GM13977 (cell line): ENCODE results near the gene SUSD6.

ENCODE experiments used
- DNase-seq: peaks from one replicate; pipeline ENCODE4 v3.0.0; 2012; ENCODE audit warnings: low spot score
- CTCF ChIP-seq: IDR thresholded peaks from 2 replicates; pipeline ENCODE4 v1.5.1; 2012; ENCODE audit warnings: mild to moderate bottlenecking, control low read depth; ENCODE audit not compliant: insufficient read depth; ENCODE audit errors: extremely low read depth, missing control alignments
- in situ Hi-C: fragments of 300-500 bp; cut with MboI; formaldehyde crosslinking; loops from one replicate; pipeline ENCODE4 v1.12.0; 2022; ENCODE audit warnings: low sequenced_read_pairs, low pct_unique_long_range_greater_than_20kb, mixed read lengths, inconsistent platforms; ENCODE audit not compliant: unreplicated experiment

Gene SUSD6

GRCh38 chr14:69673104-69673503 is 61.7 kb downstream of the SUSD6 start:
- in situ Hi-C loops: no loop called here
- no peak for DNase-seq
- no peak for TF ChIP-seq CTCF

- TF ChIP-seq CTCF: no peak
- no peak for DNase-seq
- in situ Hi-C loops: no loop called here
Measured at GRCh38 chr14:69673578-69674305, 62.3 kb downstream of the SUSD6 start.

GRCh38 chr14:69674546-69675244 is 63.3 kb downstream of the SUSD6 start:
- no peak for TF ChIP-seq CTCF
- DNase-seq: no peak
- in situ Hi-C loops: no loop called here

GRCh38 chr14:69675245-69675583 is 63.8 kb downstream of the SUSD6 start:
- no peak for DNase-seq
- in situ Hi-C loops: no loop called here

GRCh38 chr14:69675877-69676416 is 64.6 kb downstream of the SUSD6 start:
- DNase-seq: peak; percentile 69
- TF ChIP-seq CTCF: no peak
- in situ Hi-C loops: no loop called here

More at GRCh38 chr14:69675245-69675583, 63.8 kb downstream of the SUSD6 start:
- no peak for TF ChIP-seq CTCF

- in situ Hi-C loops: no loop called here
Measured at GRCh38 chr14:69676723-69677122, 65.3 kb downstream of the SUSD6 start.

More at GRCh38 chr14:69676723-69677122, 65.3 kb downstream of the SUSD6 start:
- no peak for TF ChIP-seq CTCF
- DNase-seq: no peak
